Measurements from ENCODE around the gene NUDCD3.

The NUDCD3 gene

GRCh38 chr7:44482502-44483485 lies 7.7 kb downstream of the NUDCD3 start:
- no peak for DNase-seq (ENCODE audit: low read depth in 2 of 2)

DNA sequence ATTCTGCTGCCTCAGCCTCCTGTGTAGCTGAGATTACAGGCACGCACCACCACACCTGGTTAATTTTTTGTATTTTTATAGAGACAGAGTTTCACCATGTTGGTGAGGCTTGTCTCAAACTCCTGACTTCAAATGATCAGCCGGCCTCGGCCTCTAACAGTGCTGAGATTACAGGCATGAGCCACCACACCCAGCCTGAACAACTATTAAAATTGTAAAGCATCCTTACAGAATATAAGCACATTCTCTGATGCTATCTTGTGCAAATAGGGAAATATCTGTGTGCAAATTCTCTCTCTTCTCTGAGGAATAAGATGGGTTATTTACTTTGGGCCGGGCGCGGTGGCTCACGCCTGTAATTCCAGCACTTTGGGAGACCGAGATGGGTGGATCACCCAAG lies 12.5 kb downstream of the NUDCD3 start:
- DNase-seq (ENCODE audit: low read depth in 2 of 2): no peak

- peak; percentile 40 to 44 for DNase-seq (ENCODE audit: low read depth in 2 of 2)
Observed at GRCh38 chr7:44477063-44477830, 13.2 kb downstream of the NUDCD3 start.

DNA sequence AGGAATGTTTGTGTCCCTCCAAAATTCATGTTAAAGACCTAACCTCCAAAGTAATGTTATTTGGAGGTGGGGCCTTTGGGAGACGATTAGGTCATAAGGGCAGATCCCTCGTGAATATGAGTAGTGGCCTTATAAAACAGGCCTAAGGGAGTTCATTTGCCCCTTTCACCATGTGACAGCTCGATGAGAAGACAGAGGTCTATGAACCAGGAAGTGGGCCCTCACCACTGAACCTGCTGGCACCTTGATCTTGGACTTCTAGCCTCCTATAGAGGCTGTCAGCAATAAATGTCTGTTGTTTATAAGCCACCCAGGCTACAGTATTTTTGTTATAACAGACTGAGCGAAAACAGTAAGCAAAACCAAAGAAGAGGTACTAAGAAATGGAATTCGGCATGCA lies 14.1 kb downstream of the NUDCD3 start:
- no peak for DNase-seq (ENCODE audit: low read depth in 2 of 2)

- no peak for DNase-seq (ENCODE audit: low read depth in 2 of 2)
Observed at GRCh38 chr7:44473295-44473694, 17.2 kb downstream of the NUDCD3 start.

GRCh38 chr7:44472843-44473242 lies 17.6 kb downstream of the NUDCD3 start:
- DNase-seq (ENCODE audit: low read depth in 2 of 2): no peak

DNA sequence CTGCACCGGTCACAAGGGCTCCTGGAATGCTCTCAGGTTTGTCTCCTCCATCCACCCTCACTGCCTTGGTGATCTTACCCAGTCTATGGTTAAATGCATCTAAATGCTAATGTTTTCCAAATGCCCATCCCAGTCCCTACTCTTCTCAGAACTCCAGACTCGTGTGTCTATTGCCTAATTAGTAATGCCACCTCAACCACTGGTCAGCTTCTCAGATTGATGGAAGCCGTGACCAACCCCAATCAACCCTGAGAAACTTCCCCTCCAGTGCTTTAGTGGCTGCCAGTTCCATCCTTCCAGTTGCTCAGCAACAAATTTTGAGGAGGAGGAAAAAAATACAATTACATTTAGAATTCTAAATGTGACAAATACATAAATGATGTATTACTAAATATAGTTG lies 18.6 kb downstream of the NUDCD3 start:
- no peak for DNase-seq (ENCODE audit: low read depth in 2 of 2)

DNA sequence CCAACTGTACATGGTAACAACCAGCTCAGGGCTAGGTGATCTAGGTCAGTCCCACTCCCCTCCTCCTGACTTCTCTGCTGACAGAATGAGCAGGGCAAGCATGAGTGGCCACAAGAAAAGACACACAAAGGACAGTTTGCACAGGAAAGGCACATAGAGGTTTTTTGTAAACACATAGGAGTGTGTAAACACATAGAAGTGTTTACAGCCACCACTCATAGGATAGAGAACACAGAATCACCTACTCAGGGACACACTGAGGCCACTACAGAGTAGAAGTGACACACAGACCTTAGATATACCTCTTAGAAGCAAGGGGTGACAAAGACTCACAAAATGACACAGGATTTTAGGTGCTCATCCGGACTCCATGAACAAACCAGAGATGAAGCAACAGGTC lies 19.0 kb downstream of the NUDCD3 start:
- DNase-seq (ENCODE audit: low read depth in 2 of 2): no peak

DNA sequence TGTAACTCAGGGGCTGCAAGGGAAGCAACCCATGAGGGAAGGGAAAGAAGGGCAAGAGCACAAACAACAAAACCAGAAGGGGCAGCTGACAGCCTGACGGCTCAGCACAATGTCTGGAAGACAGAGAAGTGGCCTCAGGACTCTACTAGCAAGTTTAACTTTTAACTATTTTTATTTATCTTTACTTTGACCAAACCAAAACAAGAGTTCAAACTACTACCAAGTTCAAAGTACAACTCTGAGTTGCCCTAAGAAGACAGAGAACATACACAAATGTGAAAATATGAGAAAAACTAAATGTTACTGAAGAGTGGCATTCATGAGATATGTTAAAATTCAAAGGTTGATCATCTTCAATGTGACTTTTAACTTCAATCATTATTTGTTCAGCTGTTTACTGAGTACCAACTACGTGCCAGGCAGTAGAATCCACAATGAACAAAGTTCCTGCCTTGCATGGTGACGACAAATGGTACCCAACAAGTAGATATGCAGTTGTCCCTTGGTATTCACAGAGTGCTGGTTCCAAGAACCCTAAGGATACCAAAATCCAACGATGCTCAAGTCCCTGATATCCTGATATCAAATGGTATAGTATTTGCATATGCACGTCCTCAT lies 19.7 kb downstream of the NUDCD3 start:
- no peak for DNase-seq (ENCODE audit: low read depth in 2 of 2)

DNA sequence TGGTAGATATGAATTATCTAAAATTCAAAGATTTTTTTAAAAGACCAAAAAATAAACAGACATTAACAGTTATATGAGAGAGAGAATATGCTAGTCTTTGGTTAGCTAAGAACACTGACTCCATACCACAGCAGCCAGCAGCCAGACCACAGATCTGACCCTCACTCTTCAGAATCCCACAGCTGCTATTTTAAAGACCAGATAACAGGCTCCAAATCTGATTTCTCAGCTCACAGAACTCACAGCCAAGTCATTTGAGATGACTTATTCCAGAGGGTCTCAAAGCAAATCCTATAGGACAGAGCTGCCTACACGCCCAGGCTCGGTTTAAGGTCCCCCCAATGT lies 20.4 kb downstream of the NUDCD3 start:
- DNase-seq (ENCODE audit: low read depth in 2 of 2): no peak

GRCh38 chr7:44469461-44470134 lies 20.9 kb downstream of the NUDCD3 start:
- DNase-seq (ENCODE audit: low read depth in 2 of 2): no peak

- no peak for DNase-seq (ENCODE audit: low read depth in 2 of 2)
Observed at GRCh38 chr7:44467217-44467548, 23.3 kb downstream of the NUDCD3 start.

- DNase-seq (ENCODE audit: low read depth in 2 of 2): no peak
Observed at GRCh38 chr7:44466300-44467216, 23.9 kb downstream of the NUDCD3 start.

DNA sequence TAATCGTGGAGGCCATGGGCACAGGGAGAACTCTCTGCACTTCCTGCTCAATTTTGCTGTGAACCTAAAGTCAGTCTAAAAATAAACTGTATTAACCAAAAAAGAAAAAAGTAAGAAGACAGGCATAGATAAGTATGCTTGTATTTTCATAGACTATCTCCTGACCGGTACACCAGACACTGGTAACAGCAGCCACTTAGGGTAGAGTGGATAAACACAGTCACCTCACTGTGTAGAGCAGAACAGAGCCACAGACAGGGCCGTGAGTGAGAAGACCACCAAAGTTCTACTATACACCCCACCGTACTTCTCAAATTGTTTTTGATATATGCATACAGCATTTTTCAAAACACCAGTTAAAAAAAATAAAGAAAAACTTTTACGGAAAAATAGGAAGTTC lies 25.0 kb downstream of the NUDCD3 start:
- DNase-seq (ENCODE audit: low read depth in 2 of 2): no peak

DNA sequence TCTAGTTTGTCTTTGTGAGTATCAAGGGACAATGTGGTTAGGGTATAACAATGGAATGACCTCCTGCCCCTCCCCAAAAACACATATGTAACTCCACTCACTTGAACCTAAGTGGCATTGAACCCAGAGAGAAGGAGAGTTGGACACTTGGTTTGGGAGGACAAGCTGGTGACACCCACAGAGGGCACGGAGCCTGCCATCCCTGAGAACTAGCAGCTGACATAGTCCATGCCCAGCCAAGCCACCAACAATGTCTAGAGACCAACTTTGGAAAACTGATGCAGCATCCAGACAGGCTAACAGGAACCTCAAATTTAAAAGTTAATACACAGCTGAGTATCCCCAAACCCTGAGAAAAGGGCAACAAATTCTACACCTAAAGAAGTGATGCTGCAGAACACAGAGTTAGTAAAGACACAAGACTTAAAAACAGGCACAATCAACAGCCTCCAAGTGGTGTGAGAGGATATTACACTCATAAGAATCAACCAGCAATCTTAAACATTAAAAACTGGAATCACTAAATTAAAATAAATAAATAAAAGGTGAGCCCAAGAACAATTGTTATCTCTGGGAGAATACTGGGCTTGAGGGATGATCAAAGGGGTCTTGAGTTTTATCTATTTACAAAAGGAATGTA lies 27.2 kb downstream of the NUDCD3 start:
- DNase-seq (ENCODE audit: low read depth in 2 of 2): no peak

GRCh38 chr7:44461387-44461786 lies 29.1 kb downstream of the NUDCD3 start:
- peak in 1 of 2 donors; percentile 31 for DNase-seq (ENCODE audit: low read depth in 2 of 2)

DNA sequence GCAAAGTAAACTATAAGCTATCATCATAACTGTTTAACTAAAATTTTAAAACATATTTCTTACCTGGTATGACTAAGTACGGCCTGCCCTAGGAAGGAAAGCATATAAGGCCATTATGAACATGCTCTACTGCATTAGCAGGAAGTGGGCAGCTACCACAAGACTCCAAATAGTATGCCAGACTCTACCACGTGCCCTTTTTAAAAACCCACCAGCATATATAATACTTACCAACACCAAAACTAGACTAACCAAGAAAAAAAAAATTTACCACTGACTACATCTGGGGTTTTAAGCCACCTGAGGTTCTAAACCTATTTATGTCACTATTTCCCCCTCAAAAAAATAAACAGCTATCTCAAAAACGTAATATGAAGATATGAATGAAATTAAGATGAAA lies 30.1 kb downstream of the NUDCD3 start:
- DNase-seq (ENCODE audit: low read depth in 2 of 2): peak in 1 of 2 donors; percentile 30

GRCh38 chr7:44455155-44455554 lies 35.3 kb downstream of the NUDCD3 start:
- no peak for DNase-seq (ENCODE audit: low read depth in 2 of 2)

- DNase-seq (ENCODE audit: low read depth in 2 of 2): no peak
Observed at GRCh38 chr7:44454348-44454747, 36.1 kb downstream of the NUDCD3 start.

- no peak for DNase-seq (ENCODE audit: low read depth in 2 of 2)
Observed at GRCh38 chr7:44451123-44451522, 39.3 kb downstream of the NUDCD3 start.

GRCh38 chr7:44449584-44449928 lies 40.9 kb downstream of the NUDCD3 start:
- no peak for DNase-seq (ENCODE audit: low read depth in 2 of 2)

Data from stimulated activated CD4-positive, alpha-beta T cell treated with anti-CD3 and anti-CD28 coated beads, Interleukin-15, amount 100 ng/mL, for 48 hours (primary cell).